Endothelial cell of umbilical vein (primary cell): ENCODE measurements around the gene BMERB1. TPM values are rescaled to one million over a fixed set of nuclear protein-coding genes. Genes with fewer than 3 reads are reported as not detected.
"Not testable (repeated sequence)": the region's sequence is repeated elsewhere in the genome, so short reads cannot be mapped to it uniquely, and the experiment has no call there.

Experiments used
- BruUV-seq: library from RNA; stranded (reverse); fragments of 400-500 nt; replicated peaks from 2 replicates; lab custom pipeline; 2021; lab: Mats Ljungman, UMichigan
- CTCF ChIA-PET: fragments of 300-600, 350-600 bp; sonication (Branson Sonifier 250); formaldehyde crosslinking; loops from one replicate; lab custom pipeline; 2021; ENCODE audit warnings: antibody characterized with exemption, inconsistent platforms; lab: Charles Lee
- POLR2A ChIA-PET: fragments of 300-600, 350-600 bp; sonication (Branson Sonifier 250); formaldehyde crosslinking; loops from one replicate; lab custom pipeline; 2021; ENCODE audit warnings: antibody characterized with exemption, inconsistent platforms; lab: Charles Lee
- DNase-seq: peaks from one replicate; pipeline ENCODE4 v3.0.0-alpha.2; 2011; ENCODE audit warnings: low read depth, low spot score
- FAIRE-seq: peaks from 2 replicates; lab custom pipeline; 2011; peaks lifted over from hg19 to GRCh38; lab: Jason Lieb, UNC
- H2AFZ ChIP-seq: 2 replicates; pipeline ENCODE4 v1.6.0; 2012; ENCODE audit warnings: low read depth, low read length, control low read depth, inconsistent platforms
- H3K27ac ChIP-seq: 2 replicates; pipeline ENCODE4 v1.5.1; 2011; ENCODE audit warnings: low read depth, mild to moderate bottlenecking, control low read depth, low read length, moderate library complexity; ENCODE audit not compliant: insufficient read depth
- H3K27me3 ChIP-seq, 2 experiments: 2 replicates each; pipeline versions ENCODE4 v1.6.0 to v1.6.1; 2011; ENCODE audit warnings: low read length in 2 of 2, mixed read lengths in 1 of 2; ENCODE audit not compliant: control insufficient read depth in 2 of 2, insufficient read depth in 2 of 2
- H3K36me3 ChIP-seq, 2 experiments: 2 replicates in 1 of 2; 3 replicates in 1 of 2; pipeline ENCODE4 v1.5.1; 2011; ENCODE audit warnings: low read length in 2 of 2, mild to moderate bottlenecking in 1 of 2, moderate library complexity in 1 of 2; ENCODE audit not compliant: control insufficient read depth in 2 of 2, insufficient read depth in 2 of 2; ENCODE audit errors: extremely low read depth in 1 of 2
- H3K4me1 ChIP-seq: 3 replicates; pipeline ENCODE4 v1.5.1; 2011; ENCODE audit warnings: mild to moderate bottlenecking, low read length; ENCODE audit not compliant: control insufficient read depth, insufficient read depth; ENCODE audit errors: extremely low read depth
- H3K4me2 ChIP-seq: 2 replicates; pipeline ENCODE4 v1.6.1; 2011; ENCODE audit warnings: low read length, control low read depth, mixed read lengths; ENCODE audit not compliant: insufficient read depth
- H3K4me3 ChIP-seq, 3 experiments: fragments of 200-600 bp in 1 of 3; sonication (generic), shearing (Covaris generic) in 1 of 3; replicated peaks in 1 of 3; 2 replicates each; pipeline ENCODE4 v1.5.1; 2011 to 2016; ENCODE audit warnings: control low read depth in 3 of 3, low read length in 3 of 3, mild to moderate bottlenecking in 2 of 3, inconsistent platforms in 1 of 3, low read depth in 1 of 3, moderate library complexity in 1 of 3; ENCODE audit not compliant: insufficient read depth in 1 of 3
- H3K79me2 ChIP-seq: 2 replicates; pipeline ENCODE4 v1.6.0; 2012; ENCODE audit warnings: low read length, inconsistent platforms; ENCODE audit not compliant: control insufficient read depth, insufficient read depth
- H3K9ac ChIP-seq: replicated peaks from 2 replicates; pipeline ENCODE3; 2011; ENCODE audit warnings: low read length, control low read depth; ENCODE audit not compliant: insufficient read depth; ENCODE audit errors: extremely low read depth
- H3K9me1 ChIP-seq: replicated peaks from 3 replicates; pipeline ENCODE4 v1.6.0; 2011; ENCODE audit warnings: mild to moderate bottlenecking, low read length; ENCODE audit not compliant: control insufficient read depth, insufficient read depth; ENCODE audit errors: extremely low read depth
- H3K9me3 ChIP-seq: replicated peaks from 2 replicates; pipeline ENCODE4 v1.5.1; 2012; ENCODE audit warnings: low read length, inconsistent platforms; ENCODE audit not compliant: control insufficient read depth, insufficient read depth
- H4K20me1 ChIP-seq: replicated peaks from 2 replicates; pipeline ENCODE3; 2011; ENCODE audit warnings: mild to moderate bottlenecking, low read length; ENCODE audit not compliant: control insufficient read depth, insufficient read depth; ENCODE audit errors: extremely low read depth
- EZH2 ChIP-seq: IDR thresholded peaks from 2 replicates; pipeline ENCODE4 v1.6.1; 2012; ENCODE audit warnings: borderline replicate concordance, low read depth, mild to moderate bottlenecking, moderate library complexity, low read length, inconsistent platforms; ENCODE audit not compliant: severe bottlenecking
- GATA2 ChIP-seq: IDR thresholded peaks from 2 replicates; pipeline ENCODE4 v1.7.0; 2011; ENCODE audit warnings: low read depth, mild to moderate bottlenecking, moderate library complexity, mixed read lengths, low read length; ENCODE audit not compliant: insufficient read length, insufficient read depth
- POLR2A ChIP-seq: IDR thresholded peaks from 2 replicates; pipeline ENCODE4 v1.6.1; 2012; ENCODE audit warnings: low read depth, mild to moderate bottlenecking, control low read depth, low read length
- POLR2AphosphoS5 ChIP-seq: IDR thresholded peaks from 2 replicates; pipeline ENCODE4 v1.6.1; 2012; ENCODE audit warnings: low read depth, mild to moderate bottlenecking, control low read depth, low read length, moderate library complexity; ENCODE audit not compliant: insufficient read depth
- dilution Hi-C: fragments of 300-500 bp; cut with MboI; formaldehyde crosslinking; loops from one replicate; pipeline ENCODE4 v1.15.0; 2019; ENCODE audit warnings: low sequenced_read_pairs; ENCODE audit not compliant: extremely low pct_ligation_motif_present
- intact Hi-C: fragments of 100-400 bp; cut with micrococcal nuclease; formaldehyde crosslinking; loops from one replicate; pipeline ENCODE4 v1.10.0; 2022
- polyA plus RNA-seq, 4 experiments: library from polyadenylated mRNA; depleted of rRNA in 3 of 4; stranded (reverse) in 3 of 4; unstranded in 1 of 4; fragments of >200 nt; gene quantifications; 2 replicates each; pipeline versions ENCODE4 v1.2.1 to v1.2.3, GENCODE V29; 2011 to 2012; ENCODE audit warnings: missing spikeins in 1 of 4
- total RNA-seq: library from RNA; stranded (reverse); gene quantifications from 2 replicates; pipeline ENCODE4 v1.2.3, GENCODE V29; 2021

Gene BMERB1
- total and polyA plus RNA-seq, 2 donors (not counting 3 experiments of a cell fraction or from before 2014, with no cell fraction given), result 14.1 to 17.4 TPM

- FAIRE-seq, result no peak
- Histone ChIP-seq H3K27me3 (no peaks in the 10 kb centered on the region), H3K9me1 (no peaks in the 10 kb centered on the region), H3K4me3 (no peak overlapping the region), H3K36me3 (no peaks in the 10 kb centered on the region), H3K27ac (no peak overlapping the region), H3K4me1 (no peaks in the 10 kb centered on the region), H2AFZ (no peak overlapping the region), H4K20me1 (no peaks in the 10 kb centered on the region), H3K79me2 (no peaks in the 10 kb centered on the region), H3K4me2 (no peak overlapping the region), H3K9me3 (no peaks in the 10 kb centered on the region), H3K9ac (no peak overlapping the region)
- dilution Hi-C loops, result no loop called here
- POLR2A ChIA-PET, result no interaction called here
- TF ChIP-seq POLR2AphosphoS5 (no peak), EZH2 (no peak), GATA2 (no peak), POLR2A (no peak)
- intact Hi-C loops, result no loop called here
- no TSS peak for BruUV-seq
- CTCF ChIA-PET, result interaction anchor here (1.2 kb wide), 1 partner anchor 148 kb away, joined by 3 read pairs; no protein-coding TSS in a partner anchor
- no peak for DNase-seq
Observed at GRCh38 chr16:15403392-15403995, 30.9 kb upstream of the BMERB1 start.

GRCh38 chr16:15404091-15404490 lies 30.3 kb upstream of the BMERB1 start:
- H3K36me3 ChIP-seq, POLR2A ChIA-PET, H3K9ac ChIP-seq, H3K4me1 ChIP-seq, FAIRE-seq, dilution Hi-C loops, H2AFZ ChIP-seq, H3K79me2 ChIP-seq, DNase-seq, H3K9me1 ChIP-seq, intact Hi-C loops, H3K4me2 ChIP-seq, H3K27ac ChIP-seq, H4K20me1 ChIP-seq, H3K27me3 ChIP-seq, BruUV-seq, H3K9me3 ChIP-seq, H3K4me3 ChIP-seq: not testable (repeated sequence)
- CTCF ChIA-PET, result interaction anchor here (1.2 kb wide), 1 partner anchor 147 kb away, joined by 3 read pairs; no protein-coding TSS in a partner anchor
